Astrocyte (in vitro differentiated cells and primary cell): ENCODE results near the gene SNAI3.

Experiments used
- EZH2 ChIP-seq: IDR thresholded peaks from 2 replicates; pipeline ENCODE4 v1.6.1; 2012; ENCODE audit warnings: mild to moderate bottlenecking, low read length, inconsistent platforms; ENCODE audit not compliant: insufficient read depth
- TF ChIP-seq, protein P1 (sequence below): IDR thresholded peaks from 2 replicates; pipeline ENCODE4 v1.5.1; 2011; ENCODE audit warnings: low read depth, mild to moderate bottlenecking, inconsistent platforms, low read length, moderate library complexity; ENCODE audit not compliant: insufficient read depth

DNA sequence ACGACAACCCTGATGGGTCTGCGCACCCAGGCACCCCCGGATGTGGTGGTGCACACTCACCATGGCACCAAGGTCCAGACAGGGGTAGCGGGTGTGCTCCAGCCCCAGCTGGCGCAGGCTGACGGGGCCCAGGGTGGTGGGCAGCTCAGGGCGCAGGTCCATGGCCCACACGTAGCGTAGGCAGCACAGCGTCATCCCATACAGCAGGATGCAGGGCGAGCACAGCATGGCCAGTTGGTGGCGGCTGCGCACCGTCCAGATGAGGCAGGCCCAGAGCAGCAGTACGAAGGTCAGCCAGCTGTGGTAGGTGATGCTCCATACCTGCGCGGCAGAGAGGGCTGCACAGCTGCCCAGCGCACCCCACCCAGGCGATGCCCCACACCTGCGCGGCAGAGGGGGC lies 49.8 kb upstream of the SNAI3 start:
- TF ChIP-seq, protein P1, sequence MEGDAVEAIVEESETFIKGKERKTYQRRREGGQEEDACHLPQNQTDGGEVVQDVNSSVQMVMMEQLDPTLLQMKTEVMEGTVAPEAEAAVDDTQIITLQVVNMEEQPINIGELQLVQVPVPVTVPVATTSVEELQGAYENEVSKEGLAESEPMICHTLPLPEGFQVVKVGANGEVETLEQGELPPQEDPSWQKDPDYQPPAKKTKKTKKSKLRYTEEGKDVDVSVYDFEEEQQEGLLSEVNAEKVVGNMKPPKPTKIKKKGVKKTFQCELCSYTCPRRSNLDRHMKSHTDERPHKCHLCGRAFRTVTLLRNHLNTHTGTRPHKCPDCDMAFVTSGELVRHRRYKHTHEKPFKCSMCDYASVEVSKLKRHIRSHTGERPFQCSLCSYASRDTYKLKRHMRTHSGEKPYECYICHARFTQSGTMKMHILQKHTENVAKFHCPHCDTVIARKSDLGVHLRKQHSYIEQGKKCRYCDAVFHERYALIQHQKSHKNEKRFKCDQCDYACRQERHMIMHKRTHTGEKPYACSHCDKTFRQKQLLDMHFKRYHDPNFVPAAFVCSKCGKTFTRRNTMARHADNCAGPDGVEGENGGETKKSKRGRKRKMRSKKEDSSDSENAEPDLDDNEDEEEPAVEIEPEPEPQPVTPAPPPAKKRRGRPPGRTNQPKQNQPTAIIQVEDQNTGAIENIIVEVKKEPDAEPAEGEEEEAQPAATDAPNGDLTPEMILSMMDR = no peak
- no peak for TF ChIP-seq EZH2
